Fibroblast of upper back skin (primary cell): ENCODE measurements around the gene ANTXR1.

Experiments
- DNase-seq: peaks from one replicate; pipeline ENCODE4 v3.0.0-alpha.2; 2013

The ANTXR1 gene

DNA sequence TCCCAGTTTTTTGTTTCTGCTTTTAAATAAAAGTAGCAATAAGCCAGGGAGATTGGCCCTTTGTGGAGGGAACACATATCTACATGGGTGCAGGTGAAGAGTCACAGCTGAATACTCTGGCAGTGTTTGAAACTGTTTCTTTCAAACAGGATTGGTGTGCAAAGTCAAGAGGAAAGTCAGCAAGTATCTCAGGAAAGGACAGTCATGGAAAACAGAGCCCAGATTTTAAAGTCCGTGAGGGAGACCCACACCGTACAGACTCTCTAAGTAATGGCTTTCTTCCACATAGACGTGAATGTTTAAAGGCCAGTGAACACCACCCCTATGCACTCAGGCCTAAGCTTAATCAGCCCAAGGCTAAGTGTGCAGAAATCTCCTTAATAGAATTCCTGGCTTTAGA lies 278.7 kb downstream of the ANTXR1 start:
- no peak for DNase-seq

DNA sequence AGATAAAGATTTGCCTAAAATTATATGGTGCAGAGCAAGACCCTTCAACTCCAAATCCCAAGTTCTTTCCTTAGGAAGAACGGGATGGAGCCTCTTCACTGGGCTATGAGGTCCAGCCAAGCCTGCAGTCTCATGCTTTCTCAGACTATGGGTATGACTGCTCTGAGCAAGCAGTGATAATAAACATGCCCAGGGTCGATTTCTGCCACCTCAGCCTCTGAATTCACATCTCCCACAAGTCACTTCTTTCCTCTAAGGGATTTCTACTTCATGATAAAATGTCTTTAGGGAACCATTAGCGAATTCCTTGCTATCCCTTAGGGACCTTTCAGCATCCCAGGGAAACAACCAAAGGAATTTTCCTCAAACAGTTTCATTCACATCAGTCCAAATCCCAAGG lies 279.3 kb downstream of the ANTXR1 start:
- DNase-seq = peak; percentile 52

DNA sequence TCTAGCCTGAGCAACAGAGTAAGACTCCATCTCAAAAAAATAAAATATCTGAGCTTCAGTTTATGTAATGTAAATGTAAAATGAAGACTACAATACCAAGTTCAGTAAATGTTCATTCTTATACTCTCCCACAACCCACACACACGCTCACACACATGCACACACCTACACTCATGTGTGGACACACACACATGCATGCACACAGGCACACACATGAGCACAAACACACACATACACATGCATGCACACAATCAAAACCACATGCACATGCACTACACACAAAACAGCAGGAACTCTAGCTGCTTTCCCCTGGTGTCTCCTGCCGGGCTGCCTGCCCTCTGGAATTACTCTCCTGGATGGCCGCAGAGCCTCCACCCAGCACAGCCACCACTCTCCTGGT lies 283.4 kb downstream of the ANTXR1 start:
- no peak for DNase-seq

DNA sequence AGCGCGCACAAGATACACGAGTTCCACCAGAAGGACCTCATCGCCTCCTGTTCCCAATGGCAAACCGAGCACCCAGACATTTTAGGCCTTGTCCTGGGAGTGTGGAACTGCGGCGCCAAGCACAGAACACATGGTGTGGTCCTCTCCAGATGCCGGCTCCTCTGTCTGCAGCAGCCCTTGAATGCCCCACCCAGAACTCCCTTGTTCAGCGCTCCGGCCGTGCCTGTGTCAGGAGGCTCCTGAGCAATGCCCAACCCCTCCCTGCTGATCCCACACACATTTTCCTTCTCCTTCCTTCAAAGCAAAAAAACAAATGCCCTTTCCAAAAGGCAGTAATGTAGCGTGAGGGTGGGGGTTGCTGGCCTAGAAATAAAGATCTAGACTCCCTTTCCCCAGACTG lies 284.2 kb downstream of the ANTXR1 start:
- DNase-seq = no peak

DNA sequence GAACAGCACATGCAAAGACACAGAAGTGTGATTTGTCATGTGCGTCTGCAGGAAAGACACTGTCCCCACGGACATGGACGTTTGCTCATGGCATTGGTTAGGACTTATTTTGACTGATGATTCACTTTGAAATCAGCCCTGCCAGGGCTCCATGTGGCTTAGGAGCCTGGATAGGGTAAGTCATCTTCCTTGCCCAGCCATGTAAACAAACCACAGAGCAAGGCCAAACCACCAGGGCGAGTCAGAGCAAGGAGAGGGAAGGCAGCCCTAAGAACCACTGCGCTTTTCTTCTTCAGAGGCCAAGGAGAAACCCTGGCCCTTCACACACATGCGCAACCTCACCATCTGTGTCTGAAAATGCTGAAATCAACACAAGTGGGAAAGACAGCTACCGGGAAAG lies 285.3 kb downstream of the ANTXR1 start:
- DNase-seq = peak; percentile 91

DNA sequence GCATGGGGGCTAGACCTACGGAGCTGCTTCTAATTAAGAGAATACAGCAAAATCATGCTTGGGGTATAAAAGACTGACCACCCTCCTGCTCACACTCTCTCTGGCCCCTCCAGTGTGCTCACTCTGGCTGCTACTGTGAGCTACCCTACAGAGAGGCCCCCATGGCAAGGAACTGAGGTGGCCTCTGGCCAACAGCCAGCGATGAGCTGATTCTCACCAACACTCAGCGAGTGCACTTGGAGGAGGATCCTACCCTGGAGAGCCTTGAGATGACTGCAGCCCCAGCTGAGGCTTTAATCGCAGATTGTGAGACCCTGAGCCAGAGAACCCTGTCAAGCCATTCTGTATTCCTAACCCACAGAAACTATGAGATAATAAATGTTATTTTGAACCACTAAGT lies 285.9 kb downstream of the ANTXR1 start:
- DNase-seq = peak; percentile 69
